A549 (cell line): ENCODE data around the gene TPO. TPM values are rescaled to one million over a fixed set of nuclear protein-coding genes. Genes with fewer than 3 reads are reported as not detected.

Experiments
- ATAC-seq, 2 experiments: fragments of 200-7000 bp in 1 of 2; fragments of >200 bp in 1 of 2; cut with Nextera tagmentation in 1 of 2; cut with Tn5 transposase in 1 of 2; 3 replicates each; pipeline versions ENCODE4 v1.8.0 to v1.9.1; 2018 to 2020; ENCODE audit warnings: mild to moderate bottlenecking in 1 of 2, moderate library complexity in 1 of 2
- CTCF ChIA-PET: fragments of 300-600 bp; sonication (Branson Sonifier 250); formaldehyde crosslinking; extraction: SDS; loops from one replicate; lab custom pipeline; 2021; ENCODE audit warnings: antibody characterized with exemption, inconsistent platforms; lab: Yijun Ruan, JAX
- POLR2A ChIA-PET: fragments of 350-600 bp; formaldehyde crosslinking; extraction: SDS; loops from one replicate; lab custom pipeline; 2021; ENCODE audit warnings: antibody characterized with exemption, inconsistent platforms; lab: Yijun Ruan, JAX
- DNase-seq, 2 experiments: peaks; one replicate each; pipeline versions ENCODE4 v3.0.0 to v3.0.0-alpha.2; 2011 to 2016; ENCODE audit warnings: low read depth in 1 of 2, low spot score in 1 of 2
- FAIRE-seq: peaks from 2 replicates; lab custom pipeline; 2011; peaks lifted over from hg19 to GRCh38; lab: Jason Lieb, UNC
- H3K27ac ChIP-seq, 2 experiments: fragments of >200 bp; sonication (Bioruptor Twin); formaldehyde crosslinking; 3 replicates each; pipeline ENCODE4 v1.5.1; 2016 to 2017
- H3K4me1 ChIP-seq: fragments of >200 bp; sonication (Bioruptor Twin); formaldehyde crosslinking; 3 replicates; pipeline ENCODE4 v1.6.1; 2016
- H3K4me2 ChIP-seq: fragments of >200 bp; sonication (Bioruptor Twin); formaldehyde crosslinking; 3 replicates; pipeline ENCODE4 v1.6.1; 2016
- H3K4me3 ChIP-seq: fragments of >200 bp; sonication (Bioruptor Twin); formaldehyde crosslinking; 3 replicates; pipeline ENCODE4 v1.5.1; 2016
- H3K9me3 ChIP-seq: fragments of >200 bp; sonication (Bioruptor Twin); formaldehyde crosslinking; 3 replicates; pipeline ENCODE4 v1.6.1; 2016
- BHLHE40 ChIP-seq: IDR thresholded peaks from 2 replicates; pipeline ENCODE4 v1.6.1; 2012; ENCODE audit warnings: low read depth, low read length, inconsistent platforms
- EP300 ChIP-seq, 2 experiments: fragments of >200 bp; sonication (Bioruptor Twin); formaldehyde crosslinking; IDR thresholded peaks; 2 replicates in 1 of 2; 3 replicates in 1 of 2; pipeline ENCODE4 v1.6.1; 2016 to 2017
- ESRRA ChIP-seq: fragments of 150-350 bp; IDR thresholded peaks from 2 replicates; pipeline ENCODE4 v1.6.1; 2014; ENCODE audit warnings: mild to moderate bottlenecking, low read length, borderline replicate concordance
- JUNB ChIP-seq: fragments of >200 bp; sonication (Bioruptor Twin); formaldehyde crosslinking; IDR thresholded peaks from 2 replicates; pipeline ENCODE4 v1.6.1; 2016
- MAFK ChIP-seq: fragments of 450-650 bp; IDR thresholded peaks from 2 replicates; pipeline ENCODE4 v1.6.1; 2014; ENCODE audit not compliant: partially characterized antibody
- NFE2L2 ChIP-seq: fragments of 150-350 bp; conservative IDR thresholded peaks from 2 replicates; pipeline ENCODE4 v1.6.1; 2014; ENCODE audit warnings: low read length
- PHF8 ChIP-seq: fragments of 200-600 bp; sonication (generic); IDR thresholded peaks from 2 replicates; pipeline ENCODE4 v1.6.1; 2016; ENCODE audit warnings: low read depth, mild to moderate bottlenecking, antibody characterized with exemption, moderate library complexity, borderline replicate concordance
- RAD21 ChIP-seq, 2 experiments: fragments of >200 bp in 1 of 2; sonication (Bioruptor Twin) in 1 of 2; formaldehyde crosslinking in 1 of 2; IDR thresholded peaks in 1 of 2; conservative IDR thresholded peaks in 1 of 2; 2 replicates in 1 of 2; 3 replicates in 1 of 2; pipeline ENCODE4 v1.6.1; 2012 to 2018; ENCODE audit warnings: inconsistent platforms in 1 of 2
- RARB ChIP-seq: fragments of 250-450 bp; sonication (Bioruptor Pico); IDR thresholded peaks from 2 replicates; pipeline ENCODE4 v1.8.0; 2021; ENCODE audit warnings: mild to moderate bottlenecking, moderate library complexity
- RFX5 ChIP-seq: fragments of 450-650 bp; IDR thresholded peaks from 2 replicates; pipeline ENCODE4 v1.7.1; 2014; ENCODE audit warnings: antibody characterized with exemption, mild to moderate bottlenecking, moderate library complexity
- ZFP36 ChIP-seq: fragments of 450-650 bp; IDR thresholded peaks from 2 replicates; pipeline ENCODE4 v1.6.1; 2014; ENCODE audit warnings: borderline replicate concordance; ENCODE audit not compliant: partially characterized antibody
- ZSCAN20 ChIP-seq: fragments of 250-450 bp; sonication (Bioruptor Pico); IDR thresholded peaks from 2 replicates; pipeline ENCODE4 v1.8.0; 2022; ENCODE audit warnings: mild to moderate bottlenecking, moderate library complexity
- WGBS: methylation state at CpG from one replicate; pipeline ENCODE4 v1.1.6; 2017; ENCODE audit errors: missing lambda C conversion rate; 5-methylcytosine and 5-hydroxymethylcytosine counted together
- polyA plus RNA-seq, 4 experiments: library from polyadenylated mRNA; depleted of rRNA in 3 of 4; stranded (reverse); fragments of >200 nt; fragmentation: RNase III in 1 of 4; extraction: RNeasy Plus Mini Kit Qiagen cat#74134 plus additional on column Dnase treatment in 1 of 4; gene quantifications; 2 replicates in 3 of 4; 3 replicates in 1 of 4; pipeline ENCODE4 v1.2.3, GENCODE V29; 2011 to 2017
- TF ChIP-seq, protein P1 (sequence below): fragments of >200 bp; sonication (Bioruptor Twin); formaldehyde crosslinking; IDR thresholded peaks from 2 replicates; pipeline ENCODE4 v1.6.1; 2016
- TF ChIP-seq, protein P2 (sequence below): fragments of 250-450 bp; sonication (Bioruptor Pico); IDR thresholded peaks from 2 replicates; pipeline ENCODE4 v1.5.0; 2020; ENCODE audit warnings: low read depth, mild to moderate bottlenecking, moderate library complexity
- TF ChIP-seq, protein P3 (sequence below): IDR thresholded peaks from 2 replicates; pipeline ENCODE4 v1.6.1; 2012
- TF ChIP-seq, protein P4 (sequence below): fragments of 150-350 bp; IDR thresholded peaks from 2 replicates; pipeline ENCODE4 v1.6.1; 2014; ENCODE audit warnings: low read depth, mild to moderate bottlenecking, low read length
- TF ChIP-seq, protein P5 (sequence below): fragments of >200 bp; sonication (Bioruptor Twin); formaldehyde crosslinking; IDR thresholded peaks from 3 replicates; pipeline ENCODE4 v1.6.1; 2016
- TF ChIP-seq, protein P6 (sequence below): IDR thresholded peaks from 2 replicates; pipeline ENCODE4 v1.6.1; 2012; ENCODE audit warnings: low read depth, borderline replicate concordance

TPO gene
- polyA plus RNA-seq, 2 of the 4 experiments (the other 2 are of a cell fraction), result 0.05 TPM; not detected in 1

DNA sequence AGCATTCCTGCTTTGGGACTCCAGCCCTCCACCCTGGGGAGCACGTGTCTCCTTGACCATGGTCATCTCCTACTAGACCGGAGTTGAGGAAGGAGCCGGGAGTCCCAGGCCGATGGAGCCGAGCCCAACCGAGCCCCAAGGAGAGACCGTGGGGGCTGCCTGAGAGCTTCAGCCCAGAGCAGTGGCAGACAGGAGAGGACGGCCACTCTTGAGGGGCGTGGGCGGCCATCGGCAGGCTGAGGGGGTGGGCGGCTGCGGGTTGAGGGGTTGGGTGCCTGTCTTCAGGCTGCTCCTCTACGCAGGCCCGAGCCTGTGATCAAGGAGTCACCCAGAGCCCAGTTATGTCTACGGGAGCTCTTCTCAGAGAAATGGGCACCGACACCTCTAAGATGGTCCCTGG is 172.4 kb downstream of the TPO start:
- ChIA-PET POLR2A (no interaction called here), CTCF (interaction anchor here (0.6 to 1.1 kb wide), 4 partner anchors 39 to 195 kb away, joined by 3 read pairs; no protein-coding TSS in a partner anchor)
- H3K4me2 ChIP-seq, result no peak overlapping the region
- no peak for ATAC-seq
- 61% methylated on average over 15 of the region's 17 CpGs for WGBS
- H3K4me3 ChIP-seq, result no peak overlapping the region
- H3K27ac ChIP-seq, result no peak overlapping the region
- no peak for TF ChIP-seq NFE2L2
- TF ChIP-seq, protein P1, sequence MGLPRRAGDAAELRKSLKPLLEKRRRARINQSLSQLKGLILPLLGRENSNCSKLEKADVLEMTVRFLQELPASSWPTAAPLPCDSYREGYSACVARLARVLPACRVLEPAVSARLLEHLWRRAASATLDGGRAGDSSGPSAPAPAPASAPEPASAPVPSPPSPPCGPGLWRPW, result no peak
- TF ChIP-seq, protein P2, sequence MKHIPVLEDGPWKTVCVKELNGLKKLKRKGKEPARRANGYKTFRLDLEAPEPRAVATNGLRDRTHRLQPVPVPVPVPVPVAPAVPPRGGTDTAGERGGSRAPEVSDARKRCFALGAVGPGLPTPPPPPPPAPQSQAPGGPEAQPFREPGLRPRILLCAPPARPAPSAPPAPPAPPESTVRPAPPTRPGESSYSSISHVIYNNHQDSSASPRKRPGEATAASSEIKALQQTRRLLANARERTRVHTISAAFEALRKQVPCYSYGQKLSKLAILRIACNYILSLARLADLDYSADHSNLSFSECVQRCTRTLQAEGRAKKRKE (CRISPR knock-in tag), result no peak
- TF ChIP-seq, protein P3, sequence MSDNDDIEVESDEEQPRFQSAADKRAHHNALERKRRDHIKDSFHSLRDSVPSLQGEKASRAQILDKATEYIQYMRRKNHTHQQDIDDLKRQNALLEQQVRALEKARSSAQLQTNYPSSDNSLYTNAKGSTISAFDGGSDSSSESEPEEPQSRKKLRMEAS, result no peak
- no peak for TF ChIP-seq EP300 (IDR thresholded peaks at IDR 0.05)
- TF ChIP-seq RFX5, result no peak
- TF ChIP-seq, protein P4, sequence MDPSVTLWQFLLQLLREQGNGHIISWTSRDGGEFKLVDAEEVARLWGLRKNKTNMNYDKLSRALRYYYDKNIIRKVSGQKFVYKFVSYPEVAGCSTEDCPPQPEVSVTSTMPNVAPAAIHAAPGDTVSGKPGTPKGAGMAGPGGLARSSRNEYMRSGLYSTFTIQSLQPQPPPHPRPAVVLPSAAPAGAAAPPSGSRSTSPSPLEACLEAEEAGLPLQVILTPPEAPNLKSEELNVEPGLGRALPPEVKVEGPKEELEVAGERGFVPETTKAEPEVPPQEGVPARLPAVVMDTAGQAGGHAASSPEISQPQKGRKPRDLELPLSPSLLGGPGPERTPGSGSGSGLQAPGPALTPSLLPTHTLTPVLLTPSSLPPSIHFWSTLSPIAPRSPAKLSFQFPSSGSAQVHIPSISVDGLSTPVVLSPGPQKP, result no peak
- TF ChIP-seq MAFK, result no peak
- TF ChIP-seq, protein P5, sequence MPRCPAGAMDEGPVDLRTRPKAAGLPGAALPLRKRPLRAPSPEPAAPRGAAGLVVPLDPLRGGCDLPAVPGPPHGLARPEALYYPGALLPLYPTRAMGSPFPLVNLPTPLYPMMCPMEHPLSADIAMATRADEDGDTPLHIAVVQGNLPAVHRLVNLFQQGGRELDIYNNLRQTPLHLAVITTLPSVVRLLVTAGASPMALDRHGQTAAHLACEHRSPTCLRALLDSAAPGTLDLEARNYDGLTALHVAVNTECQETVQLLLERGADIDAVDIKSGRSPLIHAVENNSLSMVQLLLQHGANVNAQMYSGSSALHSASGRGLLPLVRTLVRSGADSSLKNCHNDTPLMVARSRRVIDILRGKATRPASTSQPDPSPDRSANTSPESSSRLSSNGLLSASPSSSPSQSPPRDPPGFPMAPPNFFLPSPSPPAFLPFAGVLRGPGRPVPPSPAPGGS, result no peak
- no peak for TF ChIP-seq ESRRA
- H3K4me1 ChIP-seq, result no peaks in the 10 kb centered on the region
- no peaks in the 10 kb centered on the region for H3K9me3 ChIP-seq
- DNase-seq, result no peak
- FAIRE-seq, result no peak

DNA sequence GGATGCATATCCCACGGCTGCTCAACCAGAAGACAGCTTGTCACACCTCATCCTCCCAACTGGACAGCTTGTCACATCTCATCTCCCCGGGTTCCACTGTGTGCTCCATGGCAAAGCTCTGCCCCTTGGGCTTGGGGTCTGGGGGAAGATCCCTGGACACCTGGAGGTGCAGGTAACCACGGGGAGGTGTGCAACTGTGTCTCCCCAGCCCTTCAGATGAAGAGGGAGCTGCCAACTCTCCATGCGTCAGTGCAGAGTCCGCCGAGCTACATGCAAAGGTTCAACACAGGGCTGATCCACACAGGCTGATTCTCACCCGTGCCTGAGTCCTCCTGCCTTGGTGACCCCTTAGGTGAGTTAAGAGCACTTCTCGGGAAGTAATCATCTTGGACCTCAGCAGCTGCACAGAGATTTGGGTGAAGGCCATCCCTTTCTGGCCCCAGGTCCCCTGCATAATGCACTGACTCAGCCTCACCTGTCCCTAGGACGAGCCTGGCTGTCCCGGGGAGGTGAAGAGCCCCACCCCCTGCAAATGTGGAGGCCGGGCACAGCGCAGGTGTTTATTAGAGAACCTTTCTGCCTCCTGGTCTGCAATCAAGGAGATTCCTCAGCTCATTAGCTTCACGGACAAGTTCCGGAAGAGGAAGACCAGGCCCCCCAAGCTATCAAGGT is 173.1 kb downstream of the TPO start:
- ATAC-seq (no peak), DNase-seq (no peak), FAIRE-seq (no peak)
- no peaks in the 10 kb centered on the region for H3K9me3 ChIP-seq
- H3K4me1 ChIP-seq, result no peaks in the 10 kb centered on the region
- no peak overlapping the region for H3K4me3 ChIP-seq
- WGBS, result 49% methylated on average over 12 of the region's 14 CpGs
- no peak overlapping the region; the same call in 2 of the 3 replicates for H3K4me2 ChIP-seq
- POLR2A ChIA-PET, result no interaction called here
- H3K27ac ChIP-seq, result no peak overlapping the region
- CTCF ChIA-PET, result interaction anchor here (0.6 to 1.1 kb wide), 5 partner anchors 40 to 196 kb away, joined by 3 read pairs; no protein-coding TSS in a partner anchor
- no peak for TF ChIP-seq BHLHE40

DNA sequence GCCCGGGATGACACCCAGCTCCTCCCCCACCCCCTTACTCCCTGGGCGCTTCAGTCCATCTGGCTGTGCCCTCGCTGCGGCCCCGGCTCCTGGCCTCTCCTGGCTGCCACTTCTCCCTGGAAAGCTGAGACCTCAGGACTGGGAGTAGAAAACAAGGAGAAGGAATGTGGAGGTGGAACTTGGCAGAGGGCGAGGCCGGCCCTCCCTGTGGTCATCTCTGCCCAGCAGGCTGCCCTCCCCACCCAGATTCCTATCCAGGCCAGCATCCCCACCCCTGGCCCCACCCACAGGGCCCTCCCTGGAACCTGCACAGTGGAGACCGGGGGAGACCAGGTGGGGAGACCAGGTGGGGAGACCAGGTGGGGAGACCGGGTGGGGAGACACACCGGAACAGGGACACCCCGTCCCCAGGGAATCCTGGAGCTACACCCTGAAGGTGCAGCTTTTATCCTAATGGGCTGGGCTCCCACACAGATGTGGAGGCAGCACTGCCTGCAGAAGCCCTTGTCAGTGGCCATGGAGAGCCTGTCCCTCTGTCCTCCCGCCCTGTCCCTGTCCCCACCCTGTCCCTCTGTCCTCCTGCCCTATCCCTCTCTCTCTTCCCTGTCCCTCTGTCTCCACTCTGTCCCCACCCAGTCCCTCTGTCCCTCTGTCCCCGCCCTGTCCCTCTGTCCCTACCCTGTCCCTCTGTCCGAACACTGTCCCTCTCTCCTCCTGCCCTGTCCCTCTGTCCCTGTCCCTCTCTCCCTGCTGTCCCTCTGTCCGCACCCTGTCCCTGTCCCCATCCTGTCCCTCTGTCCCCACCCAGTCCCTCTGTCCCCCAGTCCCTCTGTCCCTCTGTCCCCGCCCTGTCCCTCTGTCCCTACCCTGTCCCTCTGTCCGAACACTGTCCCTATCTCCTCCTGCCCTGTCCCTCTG is 173.9 kb downstream of the TPO start:
- 43% methylated on average over 15 of the region's 17 CpGs for WGBS
- FAIRE-seq, result no peak
- ChIA-PET POLR2A (no interaction called here), CTCF (interaction anchor here (0.6 to 1.1 kb wide), 2 partner anchors 41 to 196 kb away, joined by 3 read pairs; no protein-coding TSS in a partner anchor)
- Histone ChIP-seq H3K4me2 (no peak overlapping the region; the same call in 2 of the 3 replicates), H3K9me3 (no peaks in the 10 kb centered on the region), H3K4me3 (no peak overlapping the region), H3K4me1 (no peaks in the 10 kb centered on the region), H3K27ac (no peak overlapping the region)
- DNase-seq, result peak in 1 of 2 experiments; percentile 18
- peak; percentile 24 to 33; a peak in 4 of 6 replicates for ATAC-seq
- TF ChIP-seq PHF8 (no peak), NFE2L2 (no peak), ZFP36 (no peak), RARB (CRISPR knock-in tag) (no peak), ZSCAN20 (CRISPR knock-in tag) (no peak), ESRRA (no peak), JUNB (no peak), RAD21 (conservative IDR thresholded peaks at IDR 0.05 in 1 of 2, IDR thresholded peaks at IDR 0.05 in 1 of 2) (no peak)
- TF ChIP-seq, protein P6, sequence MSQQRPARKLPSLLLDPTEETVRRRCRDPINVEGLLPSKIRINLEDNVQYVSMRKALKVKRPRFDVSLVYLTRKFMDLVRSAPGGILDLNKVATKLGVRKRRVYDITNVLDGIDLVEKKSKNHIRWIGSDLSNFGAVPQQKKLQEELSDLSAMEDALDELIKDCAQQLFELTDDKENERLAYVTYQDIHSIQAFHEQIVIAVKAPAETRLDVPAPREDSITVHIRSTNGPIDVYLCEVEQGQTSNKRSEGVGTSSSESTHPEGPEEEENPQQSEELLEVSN, result no peak
- TF ChIP-seq, protein P5, result no peak
- TF ChIP-seq, protein P4, result no peak
